BJ (cell line): ENCODE results near the gene CAPN1. TPM values are rescaled to one million over a fixed set of nuclear protein-coding genes. Genes with fewer than 3 reads are reported as not detected.
A peak's percentile ranks its signal among the peaks of the same experiment; 100 is the strongest.

Experiments used
- CTCF ChIA-PET: fragments of 350-600 bp; formaldehyde crosslinking; extraction: SDS; loops from one replicate; lab custom pipeline; 2021; ENCODE audit warnings: antibody characterized with exemption, inconsistent platforms; lab: Yijun Ruan, JAX
- POLR2A ChIA-PET: fragments of 300-600 bp; sonication (Branson Sonifier 250); formaldehyde crosslinking; extraction: SDS; loops from one replicate; lab custom pipeline; 2021; ENCODE audit warnings: antibody characterized with exemption; lab: Charles Lee
- DNase-seq: peaks from one replicate; pipeline ENCODE4 v3.0.0-alpha.2; 2011; ENCODE audit warnings: low read depth
- H3K27me3 ChIP-seq: 2 replicates; pipeline ENCODE4 v1.6.0; 2011; ENCODE audit warnings: low read length; ENCODE audit not compliant: control insufficient read depth, insufficient read depth
- H3K36me3 ChIP-seq: 2 replicates; pipeline ENCODE4 v1.5.1; 2011; ENCODE audit warnings: low read length; ENCODE audit not compliant: control insufficient read depth, insufficient read depth
- H3K4me3 ChIP-seq: 2 replicates; pipeline ENCODE4 v1.5.1; 2011; ENCODE audit warnings: low read depth, mild to moderate bottlenecking, control low read depth, low read length
- CTCF ChIP-seq: IDR thresholded peaks from 2 replicates; pipeline ENCODE4 v1.5.1; 2011; ENCODE audit warnings: low read depth, mild to moderate bottlenecking, control low read depth, inconsistent platforms, low read length, moderate library complexity; ENCODE audit not compliant: insufficient read depth
- polyA plus RNA-seq: library from polyadenylated mRNA; depleted of rRNA; stranded (reverse); fragments of >200 nt; gene quantifications from 2 replicates; pipeline ENCODE4 v1.2.3, GENCODE V29; 2011

The CAPN1 gene
- polyA plus RNA-seq, 1 experiment, result 181 TPM

- no peak for DNase-seq
- H3K36me3 ChIP-seq, result peaks cover 46% of the 10 kb centered on the region
- CTCF ChIA-PET, result interaction anchor here (0.5 to 0.7 kb wide), 2 partner anchors 16 to 47 kb away, joined by 3 to 4 read pairs; no protein-coding TSS in a partner anchor
- H3K4me3 ChIP-seq, result no peak overlapping the region
- no peaks in the 10 kb centered on the region for H3K27me3 ChIP-seq
- POLR2A ChIA-PET, result no interaction called here
- no peak for TF ChIP-seq CTCF
Measured at GRCh38 chr11:65188486-65188885, 6.8 kb downstream of the CAPN1 start.

GRCh38 chr11:65189191-65189590, 7.5 kb downstream of the CAPN1 start:
- DNase-seq, result no peak
- Histone ChIP-seq H3K36me3 (peaks cover 43% of the 10 kb centered on the region), H3K4me3 (no peak overlapping the region), H3K27me3 (no peaks in the 10 kb centered on the region)
- no peak for TF ChIP-seq CTCF
- CTCF ChIA-PET, result no interaction called here
- POLR2A ChIA-PET, result no interaction called here

- CTCF ChIA-PET, result no interaction called here
- TF ChIP-seq CTCF, result no peak
- no peaks in the 10 kb centered on the region for H3K27me3 ChIP-seq
- no peak overlapping the region for H3K4me3 ChIP-seq
- POLR2A ChIA-PET, result no interaction called here
- H3K36me3 ChIP-seq, result peaks cover 16% of the 10 kb centered on the region
- no peak for DNase-seq
Measured at GRCh38 chr11:65194564-65194963, 12.8 kb downstream of the CAPN1 start.

GRCh38 chr11:65204143-65204542, 22.4 kb downstream of the CAPN1 start:
- no peak overlapping the region for H3K4me3 ChIP-seq
- CTCF ChIA-PET, result interaction anchor here (0.6 to 4.6 kb wide), 9 partner anchors 9 to 268 kb away, joined by 3 to 17 read pairs (median 4); no protein-coding TSS in a partner anchor
- no peaks in the 10 kb centered on the region for H3K27me3 ChIP-seq
- TF ChIP-seq CTCF, result no peak
- H3K36me3 ChIP-seq, result peaks cover 35% of the 10 kb centered on the region
- POLR2A ChIA-PET, result no interaction called here
- DNase-seq, result no peak

DNA sequence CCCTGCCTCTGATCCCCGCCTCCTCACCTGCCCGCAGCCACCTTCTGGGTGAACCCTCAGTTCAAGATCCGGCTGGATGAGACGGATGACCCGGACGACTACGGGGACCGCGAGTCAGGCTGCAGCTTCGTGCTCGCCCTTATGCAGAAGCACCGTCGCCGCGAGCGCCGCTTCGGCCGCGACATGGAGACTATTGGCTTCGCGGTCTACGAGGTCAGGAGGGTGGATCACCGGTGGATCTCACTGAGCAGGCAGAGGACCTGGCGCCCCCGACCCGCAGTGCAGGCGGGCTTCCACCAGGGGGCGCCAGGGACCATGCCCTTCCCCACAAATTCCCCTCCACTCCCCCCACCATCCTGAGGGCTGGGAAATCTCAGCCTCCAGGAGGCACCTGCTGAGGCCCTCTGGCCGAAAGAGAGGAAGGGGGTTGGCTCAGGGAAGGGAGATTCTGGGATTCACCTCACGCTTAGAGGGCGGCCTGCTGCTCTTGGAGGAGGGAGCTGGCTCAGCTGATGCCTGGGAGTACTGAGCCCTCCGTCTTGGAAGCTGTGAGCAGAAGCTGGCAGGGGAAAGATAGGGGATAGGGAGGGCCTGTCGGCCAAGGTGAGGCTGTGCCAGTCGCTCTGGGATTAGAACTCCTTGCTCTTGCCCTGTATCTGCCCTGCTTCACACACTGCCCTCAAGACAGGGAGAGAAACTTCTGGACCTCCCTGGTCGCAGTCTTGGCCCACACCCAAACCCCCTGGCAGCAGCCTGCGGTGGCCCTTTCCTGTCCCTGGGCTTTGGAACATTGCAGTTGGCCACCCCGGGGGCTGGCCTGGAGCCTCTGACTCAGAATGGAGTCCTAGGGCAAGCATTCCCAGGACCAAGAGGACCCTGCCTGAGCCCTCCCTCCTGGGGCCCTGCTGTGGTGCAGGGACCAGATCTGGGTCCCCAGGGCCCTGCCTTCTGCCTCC, 23.2 kb downstream of the CAPN1 start:
- CTCF ChIA-PET, result interaction anchor here (0.6 to 4.6 kb wide), 15 partner anchors 8 to 267 kb away, joined by 3 to 17 read pairs (median 4); partner anchors contain the start of gene DPF2
- no peak for DNase-seq
- POLR2A ChIA-PET, result no interaction called here
- Histone ChIP-seq H3K4me3 (no peak overlapping the region), H3K36me3 (peaks cover 42% of the 10 kb centered on the region), H3K27me3 (no peaks in the 10 kb centered on the region)
- peak; percentile 93 for TF ChIP-seq CTCF
